Measurements from ENCODE around the gene BRIP1. TPM values are rescaled to one million over a fixed set of nuclear protein-coding genes. Genes with fewer than 3 reads are reported as not detected.

BRIP1 gene
- total RNA-seq, 4 donors from 2014 or later: 1.0 to 13.0 TPM; not detected in 2

DNA sequence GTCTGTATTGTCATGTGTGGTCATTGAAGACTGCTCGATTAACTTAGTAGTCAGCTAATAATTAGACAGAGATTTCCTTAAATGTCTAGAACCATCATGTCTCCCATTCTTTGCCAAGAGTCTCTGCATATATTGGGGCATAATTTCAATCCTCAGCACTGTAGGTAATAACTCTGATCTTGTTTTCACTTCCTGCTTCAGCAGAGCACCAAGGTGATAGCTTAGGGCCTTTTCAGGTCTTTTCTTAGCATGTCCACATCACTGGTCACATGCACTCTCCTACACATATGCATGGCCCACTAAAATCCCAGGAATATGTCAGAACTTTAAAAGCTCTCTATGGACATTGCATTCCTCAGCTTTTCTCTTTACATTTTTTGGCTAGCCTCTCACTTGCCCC is 162.0 kb downstream of the BRIP1 start:
- TF ChIP-seq POLR2A (IDR thresholded peaks at IDR 0.05): no peak
- TF ChIP-seq, protein P1, sequence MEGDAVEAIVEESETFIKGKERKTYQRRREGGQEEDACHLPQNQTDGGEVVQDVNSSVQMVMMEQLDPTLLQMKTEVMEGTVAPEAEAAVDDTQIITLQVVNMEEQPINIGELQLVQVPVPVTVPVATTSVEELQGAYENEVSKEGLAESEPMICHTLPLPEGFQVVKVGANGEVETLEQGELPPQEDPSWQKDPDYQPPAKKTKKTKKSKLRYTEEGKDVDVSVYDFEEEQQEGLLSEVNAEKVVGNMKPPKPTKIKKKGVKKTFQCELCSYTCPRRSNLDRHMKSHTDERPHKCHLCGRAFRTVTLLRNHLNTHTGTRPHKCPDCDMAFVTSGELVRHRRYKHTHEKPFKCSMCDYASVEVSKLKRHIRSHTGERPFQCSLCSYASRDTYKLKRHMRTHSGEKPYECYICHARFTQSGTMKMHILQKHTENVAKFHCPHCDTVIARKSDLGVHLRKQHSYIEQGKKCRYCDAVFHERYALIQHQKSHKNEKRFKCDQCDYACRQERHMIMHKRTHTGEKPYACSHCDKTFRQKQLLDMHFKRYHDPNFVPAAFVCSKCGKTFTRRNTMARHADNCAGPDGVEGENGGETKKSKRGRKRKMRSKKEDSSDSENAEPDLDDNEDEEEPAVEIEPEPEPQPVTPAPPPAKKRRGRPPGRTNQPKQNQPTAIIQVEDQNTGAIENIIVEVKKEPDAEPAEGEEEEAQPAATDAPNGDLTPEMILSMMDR (IDR thresholded peaks at IDR 0.05): no peak
- intact Hi-C loops (cut with DNase I; ENCODE audit: low total_unique reads): no loop called here
- Histone ChIP-seq H3K4me3 (no peak overlapping the region), H3K36me3 (no peaks in the 10 kb centered on the region), H3K9me3 (peaks cover 0 to 17% of the 10 kb centered on the region in 2 donors), H3K4me1 (no peaks in the 10 kb centered on the region), H3K27ac (no peak overlapping the region), H3K27me3 (no peaks in the 10 kb centered on the region)
- no peak for DNase-seq

DNA sequence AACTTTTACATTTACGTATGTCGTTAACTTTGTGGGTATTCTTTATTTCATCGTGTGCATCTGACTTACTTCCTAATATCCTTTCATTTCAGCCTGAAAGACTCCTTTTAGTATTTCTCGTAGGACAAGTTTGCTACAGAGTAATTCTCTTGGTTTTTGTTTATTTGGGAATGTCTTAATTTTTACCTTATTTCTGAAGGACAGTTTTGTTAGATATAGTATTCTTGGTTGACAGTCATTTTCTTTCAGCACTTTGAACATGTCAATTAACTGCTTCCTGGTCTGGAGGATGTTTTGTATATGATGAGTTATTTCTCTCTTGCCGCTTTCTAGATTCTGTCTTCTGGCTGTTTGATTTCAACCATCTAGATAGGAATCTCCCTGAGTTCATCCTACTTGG is 163.1 kb downstream of the BRIP1 start:
- DNase-seq: no peak
- TF ChIP-seq, protein P1 (IDR thresholded peaks at IDR 0.05): no peak
- no peak for TF ChIP-seq POLR2A (IDR thresholded peaks at IDR 0.05)
- intact Hi-C loops (cut with DNase I; ENCODE audit: low total_unique reads): no loop called here
- Histone ChIP-seq H3K36me3 (no peaks in the 10 kb centered on the region), H3K4me3 (no peak overlapping the region), H3K27me3 (no peaks in the 10 kb centered on the region), H3K4me1 (no peaks in the 10 kb centered on the region), H3K9me3 (peaks cover 0 to 17% of the 10 kb centered on the region in 2 donors), H3K27ac (no peak overlapping the region)

DNA sequence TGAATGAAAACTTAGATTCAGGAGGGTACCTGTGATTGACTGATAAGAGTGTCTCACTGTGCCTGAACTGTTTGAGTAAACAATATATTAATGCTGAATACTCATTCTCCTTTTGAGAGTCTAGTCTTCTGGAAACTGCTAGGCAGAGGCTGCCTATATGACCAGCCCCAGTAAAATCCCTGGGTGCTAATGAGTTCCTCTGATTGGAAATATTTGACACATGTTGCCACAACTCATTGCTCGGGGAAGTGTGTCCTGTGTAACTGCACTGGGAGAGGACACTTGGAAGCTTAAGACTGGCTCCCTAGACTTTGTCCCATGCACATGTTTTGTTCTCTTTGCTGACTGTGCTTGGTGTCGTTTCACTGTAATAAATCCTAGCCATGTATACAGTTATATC is 163.6 kb downstream of the BRIP1 start:
- Histone ChIP-seq H3K36me3 (no peaks in the 10 kb centered on the region), H3K27ac (no peak overlapping the region), H3K27me3 (no peaks in the 10 kb centered on the region), H3K4me1 (no peaks in the 10 kb centered on the region), H3K9me3 (peaks cover 0 to 17% of the 10 kb centered on the region in 2 donors), H3K4me3 (no peak overlapping the region)
- intact Hi-C loops (cut with DNase I; ENCODE audit: low total_unique reads): no loop called here
- no peak for DNase-seq
- no peak for TF ChIP-seq POLR2A (IDR thresholded peaks at IDR 0.05)
- TF ChIP-seq, protein P1 (IDR thresholded peaks at IDR 0.05): no peak

DNA sequence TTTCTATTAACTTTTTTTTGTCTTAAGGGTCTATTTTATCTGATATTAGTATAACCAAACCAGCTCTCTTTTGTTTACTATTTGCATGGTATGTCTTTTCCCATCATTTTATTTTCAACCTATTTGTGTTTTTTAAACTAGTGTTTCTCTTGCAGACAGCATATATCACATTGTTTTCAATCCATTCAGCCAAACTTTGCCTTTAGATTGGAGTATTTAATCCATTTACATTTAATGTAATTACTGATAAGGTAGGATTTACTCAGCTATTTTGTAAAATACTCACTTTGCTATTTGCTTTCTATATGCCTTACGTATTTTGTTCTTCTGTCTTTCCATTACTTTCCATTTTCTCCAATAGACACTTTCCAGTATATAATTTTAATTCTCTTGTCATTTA is 164.3 kb downstream of the BRIP1 start:
- Histone ChIP-seq H3K4me1 (no peaks in the 10 kb centered on the region), H3K27me3 (no peaks in the 10 kb centered on the region), H3K9me3 (peaks cover 0 to 17% of the 10 kb centered on the region in 2 donors), H3K36me3 (no peaks in the 10 kb centered on the region), H3K27ac (no peak overlapping the region), H3K4me3 (no peak overlapping the region)
- TF ChIP-seq POLR2A (IDR thresholded peaks at IDR 0.05): no peak
- TF ChIP-seq, protein P1 (IDR thresholded peaks at IDR 0.05): no peak
- no peak for DNase-seq
- intact Hi-C loops (cut with DNase I; ENCODE audit: low total_unique reads): no loop called here

DNA sequence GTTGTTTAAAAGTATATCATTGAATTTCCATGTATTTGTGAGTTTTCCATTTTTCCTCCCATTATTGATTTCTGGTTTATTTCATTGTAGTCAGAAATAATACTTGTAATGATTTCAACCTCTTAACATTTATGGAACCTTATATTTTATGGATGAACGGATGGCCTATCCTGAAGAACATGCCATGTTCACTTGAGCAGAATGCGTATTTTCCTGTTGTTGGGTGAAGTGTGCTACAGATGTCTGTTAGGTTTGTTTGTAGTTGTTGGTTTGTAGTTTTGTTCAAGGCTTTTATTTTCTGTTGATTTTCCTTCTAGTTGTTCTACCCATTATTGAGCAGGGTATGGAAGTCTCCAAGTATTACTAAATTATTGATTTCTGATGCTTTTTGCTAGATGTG is 165.1 kb downstream of the BRIP1 start:
- H3K27ac ChIP-seq: no peak overlapping the region
- intact Hi-C loops (cut with DNase I; ENCODE audit: low total_unique reads): no loop called here
- H3K9me3 ChIP-seq: peaks cover 0 to 17% of the 10 kb centered on the region in 2 donors
- H3K4me1 ChIP-seq: no peaks in the 10 kb centered on the region
- no peak for DNase-seq
- H3K36me3 ChIP-seq: no peaks in the 10 kb centered on the region
- no peak for TF ChIP-seq POLR2A (IDR thresholded peaks at IDR 0.05)
- TF ChIP-seq, protein P1 (IDR thresholded peaks at IDR 0.05): no peak
- H3K27me3 ChIP-seq: no peaks in the 10 kb centered on the region
- H3K4me3 ChIP-seq: no peak overlapping the region

All from uterus (tissue), 4 donors.